ENCODE data around the gene RPH3AL. TPM values are rescaled to one million over a fixed set of nuclear protein-coding genes. Genes with fewer than 3 reads are reported as not detected.

The RPH3AL gene
- total RNA-seq, 3 donors from 2014 or later (not counting 1 experiment from before 2014, with no cell fraction given) = 7.2 to 9.9 (median 7.9) TPM

GRCh38 chr17:280901-281300 is 71.7 kb downstream of the RPH3AL start:
- no peak for ATAC-seq
- no peaks in the 10 kb centered on the region for H3K4me1 Mint-ChIP-seq
- no peaks in the 10 kb centered on the region for H3K9me3 Mint-ChIP-seq
- DNase-seq = no peak
- WGBS (ENCODE audit: insufficient coverage) = 86% methylated on average over 9 of the region's 9 CpGs
- no peak for TF ChIP-seq CTCF (IDR thresholded peaks at IDR 0.05)
- H3K27ac Mint-ChIP-seq = no peak overlapping the region
- no peak overlapping the region for H3K4me3 Mint-ChIP-seq
- no peaks in the 10 kb centered on the region for H3K36me3 Mint-ChIP-seq
- no peaks in the 10 kb centered on the region for H3K27me3 Mint-ChIP-seq (ENCODE audit: low read depth in 2 of 2)
- H3K27me3 ChIP-seq (ENCODE audit: control insufficient read depth, insufficient read depth, low read length) = no peaks in the 10 kb centered on the region
- H3K27ac ChIP-seq (ENCODE audit: low read length) = no peak overlapping the region
- intact Hi-C loops (cut with micrococcal nuclease) = no loop called here
- no peaks in the 10 kb centered on the region for H3K9me3 ChIP-seq (ENCODE audit: control insufficient read depth, insufficient read depth, low read length)
- H3K36me3 ChIP-seq (ENCODE audit: control insufficient read depth, insufficient read depth, low read length) = no peaks in the 10 kb centered on the region
- no peak overlapping the region for H3K4me3 ChIP-seq (ENCODE audit: low read length)
- no peaks in the 10 kb centered on the region for H3K4me1 ChIP-seq (ENCODE audit: control insufficient read depth, insufficient read depth, low read length)

GRCh38 chr17:280216-280615 is 72.4 kb downstream of the RPH3AL start:
- no peaks in the 10 kb centered on the region for H3K9me3 Mint-ChIP-seq
- no peak for TF ChIP-seq CTCF (IDR thresholded peaks at IDR 0.05)
- no peaks in the 10 kb centered on the region for H3K27me3 ChIP-seq (ENCODE audit: control insufficient read depth, insufficient read depth, low read length)
- DNase-seq (no peak), ATAC-seq (no peak)
- H3K4me1 Mint-ChIP-seq = no peaks in the 10 kb centered on the region
- no peaks in the 10 kb centered on the region for H3K4me1 ChIP-seq (ENCODE audit: control insufficient read depth, insufficient read depth, low read length)
- H3K4me3 ChIP-seq (ENCODE audit: low read length) = no peak overlapping the region
- no peaks in the 10 kb centered on the region for H3K36me3 Mint-ChIP-seq
- no peak overlapping the region for H3K4me3 Mint-ChIP-seq
- H3K27ac ChIP-seq (ENCODE audit: low read length) = no peak overlapping the region
- no peaks in the 10 kb centered on the region for H3K27me3 Mint-ChIP-seq (ENCODE audit: low read depth in 2 of 2)
- intact Hi-C loops (cut with micrococcal nuclease) = no loop called here
- H3K9me3 ChIP-seq (ENCODE audit: control insufficient read depth, insufficient read depth, low read length) = no peaks in the 10 kb centered on the region
- no peak overlapping the region for H3K27ac Mint-ChIP-seq
- H3K36me3 ChIP-seq (ENCODE audit: control insufficient read depth, insufficient read depth, low read length) = no peaks in the 10 kb centered on the region
- 77% methylated on average over 7 of the region's 7 CpGs for WGBS (ENCODE audit: insufficient coverage)

- Mint-ChIP-seq H3K4me1 (no peaks in the 10 kb centered on the region), H3K4me3 (no peak overlapping the region), H3K27me3 (ENCODE audit: low read depth in 2 of 2) (no peaks in the 10 kb centered on the region), H3K36me3 (no peaks in the 10 kb centered on the region), H3K27ac (no peak overlapping the region), H3K9me3 (no peaks in the 10 kb centered on the region)
- ATAC-seq (no peak), DNase-seq (no peak)
- Histone ChIP-seq H3K4me3 (ENCODE audit: low read length) (no peak overlapping the region), H3K4me1 (ENCODE audit: control insufficient read depth, insufficient read depth, low read length) (no peaks in the 10 kb centered on the region), H3K36me3 (ENCODE audit: control insufficient read depth, insufficient read depth, low read length) (no peaks in the 10 kb centered on the region), H3K27ac (ENCODE audit: low read length) (no peak overlapping the region), H3K27me3 (ENCODE audit: control insufficient read depth, insufficient read depth, low read length) (no peaks in the 10 kb centered on the region), H3K9me3 (ENCODE audit: control insufficient read depth, insufficient read depth, low read length) (no peaks in the 10 kb centered on the region)
- no peak for TF ChIP-seq CTCF (IDR thresholded peaks at IDR 0.05)
- intact Hi-C loops (cut with micrococcal nuclease) = no loop called here
- WGBS (ENCODE audit: insufficient coverage) = 70% methylated on average over 4 of the region's 4 CpGs
These were observed 72.8 kb downstream of the RPH3AL start for GRCh38 chr17:279776-280175.

GRCh38 chr17:279331-279730 is 73.3 kb downstream of the RPH3AL start:
- Histone ChIP-seq H3K4me3 (ENCODE audit: low read length) (no peak overlapping the region), H3K27me3 (ENCODE audit: control insufficient read depth, insufficient read depth, low read length) (no peaks in the 10 kb centered on the region), H3K27ac (ENCODE audit: low read length) (no peak overlapping the region), H3K9me3 (ENCODE audit: control insufficient read depth, insufficient read depth, low read length) (no peaks in the 10 kb centered on the region), H3K4me1 (ENCODE audit: control insufficient read depth, insufficient read depth, low read length) (no peaks in the 10 kb centered on the region), H3K36me3 (ENCODE audit: control insufficient read depth, insufficient read depth, low read length) (no peaks in the 10 kb centered on the region)
- ATAC-seq = no peak
- Mint-ChIP-seq H3K36me3 (no peaks in the 10 kb centered on the region), H3K4me1 (no peaks in the 10 kb centered on the region), H3K4me3 (no peak overlapping the region), H3K27me3 (ENCODE audit: low read depth in 2 of 2) (no peaks in the 10 kb centered on the region), H3K9me3 (no peaks in the 10 kb centered on the region), H3K27ac (no peak overlapping the region)
- intact Hi-C loops (cut with micrococcal nuclease) = no loop called here
- TF ChIP-seq CTCF (IDR thresholded peaks at IDR 0.05) = no peak
- WGBS (ENCODE audit: insufficient coverage) = 92% methylated on average over 4 of the region's 4 CpGs
- no peak for DNase-seq

Measured in natural killer cell (primary cell).